Measurements from ENCODE around the gene PKP1. TPM values are rescaled to one million over a fixed set of nuclear protein-coding genes. Genes with fewer than 3 reads are reported as not detected.

The PKP1 gene
- total RNA-seq, 1 donor from 2014 or later: 0.09 TPM

DNA sequence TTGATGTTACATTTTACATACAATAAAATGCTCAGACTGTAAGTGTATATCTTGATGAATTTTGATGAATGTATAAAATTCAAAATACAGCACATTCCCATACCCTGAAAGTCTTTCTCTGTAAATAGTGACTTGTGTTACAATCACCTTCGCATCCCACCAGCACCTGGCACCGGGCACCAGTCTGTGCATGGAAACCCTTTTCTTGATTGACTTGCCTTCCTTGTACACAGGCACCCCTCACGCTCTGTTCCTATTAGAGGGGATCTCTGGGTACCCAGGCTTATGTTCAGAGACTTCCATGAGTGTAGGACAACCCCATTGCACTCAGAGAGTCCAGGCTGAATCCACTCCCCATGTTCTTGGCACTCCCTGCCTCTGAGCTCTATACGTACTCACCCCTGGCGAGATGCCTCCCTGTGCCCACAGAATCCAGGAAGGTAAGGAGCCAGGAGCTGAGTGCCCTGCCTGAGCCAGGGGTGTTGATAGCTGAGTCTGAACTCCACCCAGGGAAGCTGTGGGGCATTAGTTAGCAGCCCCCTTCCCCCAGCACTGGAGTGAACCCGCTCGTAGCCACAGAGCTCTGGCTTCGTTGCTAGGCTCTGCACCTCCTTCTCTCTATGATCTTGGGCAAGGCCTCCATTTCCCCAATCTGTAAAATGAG, 22.5 kb upstream of the PKP1 start:
- no peak for DNase-seq (ENCODE audit: low spot score)

DNA sequence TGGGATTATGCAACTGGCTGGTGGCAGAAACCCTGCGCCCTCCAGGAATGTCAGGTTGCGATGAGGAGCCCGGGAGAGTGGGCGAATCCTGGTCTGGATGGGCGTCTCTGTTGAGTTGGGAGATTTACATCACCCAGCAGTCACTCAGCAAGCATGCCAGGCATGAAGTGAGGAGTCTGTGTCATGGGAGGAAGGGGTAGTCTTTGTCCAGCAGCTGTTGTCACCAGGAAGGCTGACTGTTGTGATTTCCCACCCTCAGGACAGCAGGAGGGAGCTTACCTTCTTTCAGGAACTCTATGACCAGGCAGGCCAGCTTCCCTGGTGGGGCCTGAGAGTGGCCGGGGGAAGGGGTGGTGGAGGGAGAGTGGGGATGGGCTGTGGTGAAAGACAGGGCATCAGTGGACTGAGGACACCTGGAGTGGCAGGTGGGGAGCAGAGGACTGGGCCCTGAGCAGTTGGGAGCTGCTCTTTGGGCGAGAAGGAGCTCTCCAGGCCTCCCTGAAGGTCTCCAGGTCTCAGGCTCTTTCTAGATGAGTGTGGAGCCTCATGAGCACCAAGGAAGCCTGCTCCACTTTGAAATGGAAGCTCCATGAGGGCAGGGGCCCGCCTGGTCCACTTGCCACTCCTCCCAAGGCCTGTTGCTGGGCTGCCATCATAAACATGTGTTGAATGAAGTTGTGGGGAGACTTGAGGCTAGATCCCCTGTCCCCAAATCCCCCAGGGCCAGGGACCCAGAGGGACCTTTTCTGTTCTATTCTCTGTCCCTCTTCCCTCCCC, 21.3 kb upstream of the PKP1 start:
- DNase-seq (ENCODE audit: low spot score): no peak

DNA sequence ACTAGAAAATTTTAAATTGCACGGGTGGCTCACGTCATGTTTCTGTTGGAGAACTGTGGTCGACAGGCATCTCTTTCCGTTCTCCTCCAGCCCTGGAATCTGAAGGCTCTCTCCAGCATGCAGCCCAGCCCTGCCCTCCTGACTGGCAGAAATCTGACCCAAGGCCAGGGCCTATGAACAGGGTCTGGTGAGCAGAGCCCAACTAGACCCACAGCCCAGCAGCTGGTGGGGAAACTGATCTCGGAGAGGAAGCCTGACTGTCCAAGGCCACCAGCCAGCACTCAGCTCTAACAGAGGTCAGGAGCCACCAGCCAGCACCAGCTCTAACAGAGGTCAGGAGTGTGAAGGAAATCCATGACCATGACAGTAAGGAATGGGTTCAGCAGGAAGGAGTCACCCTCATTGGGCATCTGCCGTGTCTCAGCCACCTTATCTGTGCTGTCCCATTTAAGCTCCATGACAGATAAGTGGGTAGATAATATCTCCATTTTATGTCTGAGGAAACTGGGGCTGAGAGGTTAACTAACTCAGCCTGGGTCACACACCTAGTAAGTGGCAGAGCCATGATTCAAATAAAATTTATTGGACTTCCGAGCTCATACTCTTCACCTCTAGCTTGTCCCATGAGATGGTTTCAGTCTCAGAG, 20.2 kb upstream of the PKP1 start:
- DNase-seq (ENCODE audit: low spot score): no peak

GRCh38 chr1:201264072-201264471, 19.2 kb upstream of the PKP1 start:
- no peak for DNase-seq (ENCODE audit: low spot score)

DNA sequence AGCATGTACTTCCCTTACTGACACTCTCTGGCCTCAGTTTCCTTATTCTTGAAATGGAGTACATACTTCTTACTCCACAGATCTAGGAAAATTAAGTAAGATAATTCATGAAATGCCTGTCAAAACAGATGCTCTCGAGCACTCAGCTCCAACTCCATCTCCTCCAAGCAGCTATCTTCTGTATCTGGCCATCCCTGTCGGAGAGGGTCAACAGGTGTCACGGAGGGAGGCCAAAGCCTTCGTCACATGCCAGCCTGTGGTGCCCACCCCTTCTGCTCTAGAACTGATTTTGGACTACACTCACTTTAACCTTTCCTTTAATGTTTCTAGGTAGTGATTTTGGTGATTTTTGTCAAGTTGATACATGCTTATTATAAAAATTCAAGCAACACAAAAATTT, 18.8 kb upstream of the PKP1 start:
- DNase-seq (ENCODE audit: low spot score): no peak

GRCh38 chr1:201265756-201266155, 17.6 kb upstream of the PKP1 start:
- no peak for DNase-seq (ENCODE audit: low spot score)

DNA sequence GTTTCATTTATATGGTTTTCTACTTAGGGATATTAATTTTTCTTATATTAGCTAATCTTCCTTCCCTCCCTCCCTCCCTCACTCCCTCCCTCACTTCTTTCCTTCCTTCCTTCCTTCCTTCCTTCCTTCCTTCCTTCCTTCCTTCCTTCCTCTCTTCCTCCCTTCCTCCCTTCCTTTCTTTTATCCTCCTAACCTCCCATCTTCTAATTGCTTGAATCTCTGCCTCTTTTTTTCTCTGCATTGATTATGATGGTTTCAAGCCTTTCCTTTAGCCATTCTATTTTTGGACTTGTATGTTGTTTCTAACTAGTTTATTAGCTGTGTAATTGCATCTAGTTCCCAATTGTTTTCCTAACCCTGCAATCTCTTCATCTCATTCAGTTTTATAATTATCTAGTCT, 17.0 kb upstream of the PKP1 start:
- DNase-seq (ENCODE audit: low spot score): no peak

GRCh38 chr1:201266774-201267173, 16.5 kb upstream of the PKP1 start:
- DNase-seq (ENCODE audit: low spot score): no peak

DNA sequence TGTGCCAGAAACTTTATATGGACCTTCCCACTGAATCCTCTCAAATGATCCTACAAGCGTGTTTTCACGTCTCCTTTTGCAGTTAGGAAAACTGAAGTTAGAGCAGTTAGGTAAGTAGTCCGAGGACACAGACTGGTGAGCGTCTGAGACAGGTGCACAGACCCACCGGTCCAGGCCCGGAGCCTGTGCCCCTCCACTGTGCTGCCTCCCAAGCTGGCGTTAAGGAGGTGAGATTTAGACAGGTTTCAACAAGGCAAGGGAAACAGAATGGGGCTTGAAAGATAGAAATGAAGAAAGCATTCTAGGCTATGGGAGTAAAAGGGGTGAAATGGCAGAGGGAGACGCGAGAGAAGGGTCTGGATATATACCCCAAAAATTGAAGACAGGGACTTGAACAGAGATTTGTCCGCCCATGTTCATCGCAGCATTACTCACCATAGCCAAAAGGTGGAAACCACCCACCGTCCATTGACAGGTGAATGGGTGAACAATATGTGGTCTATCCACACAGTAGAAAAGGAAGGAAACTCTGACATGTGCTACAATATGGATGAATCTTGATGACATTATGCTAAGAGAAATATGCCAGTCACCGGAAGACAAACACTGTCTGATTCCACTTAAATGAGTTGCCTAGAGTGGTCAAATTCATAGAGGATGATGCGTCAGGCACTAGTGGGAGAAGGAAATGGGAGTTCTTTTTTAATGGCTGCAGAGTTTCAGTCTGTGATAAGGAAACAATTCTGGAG, 15.7 kb upstream of the PKP1 start:
- DNase-seq (ENCODE audit: low spot score): no peak

GRCh38 chr1:201268604-201269151, 14.6 kb upstream of the PKP1 start:
- DNase-seq (ENCODE audit: low spot score): peak; percentile 67

DNA sequence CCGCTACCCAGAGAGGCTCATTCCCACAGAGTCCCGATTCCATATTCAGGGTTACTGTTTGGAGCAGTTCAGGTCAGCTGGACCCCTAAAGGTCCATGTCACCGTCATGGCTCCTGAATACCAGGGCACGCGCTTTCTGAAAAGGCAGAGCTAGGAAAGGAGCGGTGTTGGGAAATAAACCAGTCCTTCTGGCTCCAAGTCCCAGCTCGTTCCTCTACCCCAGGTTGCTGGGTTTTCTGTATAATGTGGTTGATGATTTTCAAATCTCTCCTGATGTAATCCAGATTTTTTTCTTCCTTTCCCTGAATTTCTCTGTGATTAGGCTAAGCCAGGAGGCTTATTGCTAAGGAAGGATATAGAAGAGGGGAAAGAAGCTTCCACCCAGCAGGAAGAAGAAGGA, 14.0 kb upstream of the PKP1 start:
- DNase-seq (ENCODE audit: low spot score): no peak

DNA sequence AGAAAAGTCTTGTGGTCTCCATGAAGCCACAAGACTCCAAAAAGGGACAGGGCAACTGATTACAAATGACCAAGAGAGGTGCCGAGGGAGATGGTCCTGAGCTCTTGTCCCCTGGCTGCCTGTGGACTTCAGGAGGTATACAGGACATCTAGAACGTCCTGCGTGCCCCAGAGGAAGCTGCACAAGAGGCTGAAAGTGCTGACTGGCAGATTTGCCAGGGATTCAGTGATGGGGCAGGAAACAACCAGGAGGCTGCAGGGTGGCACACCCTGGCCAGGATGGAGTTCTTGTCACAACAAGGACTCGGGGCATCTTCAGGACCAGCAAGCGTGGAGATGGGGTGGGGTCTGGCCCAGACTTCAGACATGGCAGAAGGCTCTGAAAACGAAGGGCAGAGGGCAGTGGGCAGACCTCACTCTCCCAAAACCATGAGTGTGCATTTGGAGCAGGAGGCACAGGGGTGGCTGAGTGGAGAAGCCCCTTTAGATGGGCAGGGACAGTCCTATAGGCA, 13.4 kb upstream of the PKP1 start:
- DNase-seq (ENCODE audit: low spot score): no peak

DNA sequence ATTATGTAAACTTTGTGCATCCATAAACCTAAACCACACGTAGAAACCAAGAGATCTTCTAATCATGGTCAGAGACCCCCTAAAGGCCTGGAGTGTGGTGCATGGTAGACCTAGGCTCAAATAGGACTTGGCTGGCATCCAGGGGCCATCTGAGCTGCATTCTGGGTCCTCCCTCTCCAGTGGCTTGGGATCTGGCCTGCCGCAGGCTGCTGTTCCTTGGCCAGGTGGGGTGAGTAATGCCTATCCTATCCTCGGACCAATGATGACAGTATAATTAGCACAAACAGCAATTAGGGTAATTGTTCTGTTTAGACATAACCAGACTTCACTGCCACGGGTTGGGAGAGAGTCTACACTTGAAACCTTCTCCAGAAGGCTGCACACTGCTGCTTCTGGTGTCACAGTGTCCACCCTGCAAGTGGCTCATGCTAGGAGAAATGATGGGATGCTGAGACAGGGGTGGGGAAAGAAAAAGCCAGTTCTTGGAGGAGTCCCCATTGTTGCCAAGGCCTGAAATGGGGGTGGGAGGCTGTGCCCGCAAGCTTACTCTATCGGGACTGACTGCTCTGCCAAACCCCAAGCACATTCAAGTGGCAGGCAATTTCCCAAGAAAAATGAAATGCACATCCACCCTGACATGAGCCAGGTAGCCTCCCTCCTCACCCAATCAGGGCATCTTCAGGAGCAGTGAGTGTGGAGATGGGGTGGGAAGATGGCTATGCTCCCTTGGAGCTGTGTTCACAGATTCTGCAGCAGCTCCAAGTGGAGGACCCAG, 12.5 kb upstream of the PKP1 start:
- DNase-seq (ENCODE audit: low spot score): no peak

DNA sequence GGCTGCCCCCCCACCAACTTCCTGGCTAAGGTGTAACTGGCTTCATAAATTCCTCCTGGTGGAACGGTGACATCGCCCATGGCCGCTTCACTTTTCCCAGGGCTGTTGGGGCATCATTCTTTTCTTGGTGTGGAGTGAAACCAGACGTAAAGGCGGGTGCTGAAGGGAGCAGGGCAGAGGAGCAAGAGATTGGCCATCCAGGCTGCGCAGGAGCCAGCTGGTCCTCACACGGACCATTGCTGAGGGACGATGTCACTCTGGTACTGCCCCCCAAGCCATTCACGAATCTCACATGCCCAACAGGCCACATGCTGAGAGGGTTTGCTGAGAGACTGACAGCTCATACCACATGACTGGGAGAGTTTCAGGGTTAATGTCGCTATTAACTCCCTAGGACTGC, 10.5 kb upstream of the PKP1 start:
- no peak for DNase-seq (ENCODE audit: low spot score)

DNA sequence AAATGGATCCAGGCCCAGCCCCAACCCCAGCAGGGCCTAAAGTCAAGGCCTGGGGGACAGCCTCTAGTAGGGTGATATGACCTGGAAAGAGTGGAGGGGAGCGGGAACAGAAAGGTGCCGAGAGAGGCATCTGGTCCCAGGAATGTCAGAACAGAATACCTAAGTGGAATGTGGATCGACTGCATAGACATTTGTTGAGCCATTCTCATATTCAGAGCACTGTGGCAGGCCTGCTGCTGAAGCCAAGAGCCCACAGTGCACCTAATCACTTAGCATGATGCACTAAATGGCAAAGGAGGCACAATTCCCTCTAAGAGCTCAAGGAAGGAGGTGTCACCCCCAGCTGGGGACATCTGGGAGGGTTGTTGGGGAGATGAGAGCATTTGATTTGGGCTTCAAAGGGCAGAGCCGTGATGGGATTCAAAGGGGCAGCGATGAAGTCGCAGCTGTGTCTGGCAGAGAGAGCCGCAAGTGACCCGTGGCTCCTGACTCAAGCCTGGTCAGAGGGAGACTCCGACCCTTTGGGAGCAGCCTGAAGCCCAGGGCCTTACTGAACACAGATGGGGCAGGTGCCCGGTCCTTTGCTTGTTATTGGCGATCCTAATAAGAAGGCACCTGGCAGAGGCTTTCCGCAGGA, 8.6 kb upstream of the PKP1 start:
- DNase-seq (ENCODE audit: low spot score): no peak

GRCh38 chr1:201275253-201275666, 8.0 kb upstream of the PKP1 start:
- peak; percentile 73 for DNase-seq (ENCODE audit: low spot score)

GRCh38 chr1:201276891-201277290, 6.4 kb upstream of the PKP1 start:
- no peak for DNase-seq (ENCODE audit: low spot score)

GRCh38 chr1:201277441-201277840, 5.9 kb upstream of the PKP1 start:
- DNase-seq (ENCODE audit: low spot score): no peak

DNA sequence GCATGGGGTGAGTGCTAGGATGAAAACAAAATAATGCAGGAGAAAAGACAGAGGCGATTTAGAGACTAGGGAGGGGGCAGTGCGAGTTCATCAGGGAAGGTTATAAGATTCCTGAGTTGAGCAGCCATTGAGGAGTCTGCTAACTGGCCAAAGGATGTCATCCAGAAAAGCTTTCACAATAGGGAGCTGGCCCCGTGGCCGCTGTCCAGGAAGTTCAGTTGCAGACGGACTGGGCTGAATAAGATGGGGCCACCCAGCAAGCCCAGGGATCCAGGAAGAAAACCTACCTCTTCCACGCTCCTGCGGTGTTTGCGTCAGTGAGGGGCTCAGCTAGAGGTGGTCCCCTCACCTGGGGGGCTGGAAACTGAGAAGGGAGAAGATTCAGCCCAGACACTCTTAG, 4.0 kb upstream of the PKP1 start:
- DNase-seq (ENCODE audit: low spot score): no peak

GRCh38 chr1:201280884-201281283, 2.4 kb upstream of the PKP1 start:
- DNase-seq (ENCODE audit: low spot score): no peak

DNA sequence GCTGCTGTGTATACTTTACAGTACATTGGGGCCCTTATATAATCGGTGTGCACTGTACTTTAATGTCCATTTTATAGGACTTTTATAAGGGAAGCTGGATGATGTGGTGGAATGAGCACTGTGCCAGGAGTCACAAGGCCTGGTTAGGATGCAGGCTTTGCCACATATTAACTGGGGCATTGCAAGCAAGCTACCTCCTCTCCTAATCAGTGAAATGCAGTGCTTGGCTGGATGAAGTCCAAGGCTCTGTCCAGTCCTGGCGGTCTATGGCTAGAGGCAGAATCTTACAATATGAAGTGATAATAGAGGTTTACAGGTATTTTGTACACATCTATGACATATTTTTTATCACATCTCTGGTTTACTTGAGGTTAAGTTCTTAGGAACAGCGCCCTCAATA, 1.7 kb upstream of the PKP1 start:
- DNase-seq (ENCODE audit: low spot score): no peak

Measured in mucosa of gallbladder (tissue), 1 donor.